Fibroblast of villous mesenchyme (primary cell): ENCODE results near the gene CHDH. TPM values are rescaled to one million over a fixed set of nuclear protein-coding genes. Genes with fewer than 3 reads are reported as not detected.
A peak's percentile ranks its signal among the peaks of the same experiment; 100 is the strongest.

Experiments
- DNase-seq: peaks from one replicate; pipeline ENCODE4 v3.0.0-alpha.2; 2010; ENCODE audit warnings: low read depth
- H3K4me3 ChIP-seq: 2 replicates; pipeline ENCODE4 v1.5.1; 2011; ENCODE audit warnings: low read depth, mild to moderate bottlenecking, low read length
- CTCF ChIP-seq: IDR thresholded peaks from 2 replicates; pipeline ENCODE4 v1.5.1; 2012; ENCODE audit warnings: low read depth, mild to moderate bottlenecking, low read length; ENCODE audit not compliant: insufficient read depth
- total RNA-seq: library from RNA; depleted of rRNA; stranded (reverse); fragments of >200 nt; gene quantifications from 2 replicates; pipeline ENCODE4 v1.2.3, GENCODE V29; 2012

The CHDH gene
- total RNA-seq, 1 donor = under 0.01 TPM

- peak; percentile 12 for DNase-seq
- peak; percentile 13 for TF ChIP-seq CTCF
- no peak overlapping the region for H3K4me3 ChIP-seq
Observed at GRCh38 chr3:53842436-53843194, 3.6 kb downstream of the CHDH start.

- no peak for TF ChIP-seq CTCF
- no peak overlapping the region for H3K4me3 ChIP-seq
- DNase-seq = no peak
Observed at GRCh38 chr3:53841296-53841695, 4.9 kb downstream of the CHDH start.

GRCh38 chr3:53837331-53837730 lies 8.9 kb downstream of the CHDH start:
- no peak overlapping the region for H3K4me3 ChIP-seq
- no peak for DNase-seq
- TF ChIP-seq CTCF = no peak

GRCh38 chr3:53836084-53836872 lies 9.9 kb downstream of the CHDH start:
- no peak overlapping the region for H3K4me3 ChIP-seq
- TF ChIP-seq CTCF = no peak
- no peak for DNase-seq

GRCh38 chr3:53835257-53835656 lies 11.0 kb downstream of the CHDH start:
- no peak for TF ChIP-seq CTCF

GRCh38 chr3:53834429-53835095 lies 11.7 kb downstream of the CHDH start:
- no peak for DNase-seq
- TF ChIP-seq CTCF = no peak
- H3K4me3 ChIP-seq = no peak overlapping the region

More at GRCh38 chr3:53835257-53835656, 11.0 kb downstream of the CHDH start:
- no peak overlapping the region for H3K4me3 ChIP-seq
- DNase-seq = no peak
